ENCODE measurements around the gene CWC25.

The CWC25 gene

GRCh38 chr17:38824899-38825761 lies at the start of gene CWC25:
CWC25 (minus strand) TSS chr17:38825321; CDS start chr17:38825183, 138 bp downstream.
- peak; percentile 90 for DNase-seq (ENCODE audit: low spot score)
- no peak for TF ChIP-seq CTCF (IDR thresholded peaks at IDR 0.05; ENCODE audit: extremely low read depth, missing control alignments)

GRCh38 chr17:38873640-38874380 lies 48.7 kb upstream of the CWC25 start:
- DNase-seq (ENCODE audit: low spot score): no peak
- TF ChIP-seq CTCF (IDR thresholded peaks at IDR 0.05; ENCODE audit: extremely low read depth, missing control alignments): no peak

- TF ChIP-seq CTCF (IDR thresholded peaks at IDR 0.05; ENCODE audit: extremely low read depth, missing control alignments): no peak
- DNase-seq (ENCODE audit: low spot score): no peak
These were observed 47.7 kb upstream of the CWC25 start for GRCh38 chr17:38872671-38873385.

- no peak for DNase-seq (ENCODE audit: low spot score)
- TF ChIP-seq CTCF (IDR thresholded peaks at IDR 0.05; ENCODE audit: extremely low read depth, missing control alignments): no peak
These were observed 46.9 kb upstream of the CWC25 start for GRCh38 chr17:38872027-38872511.

- DNase-seq (ENCODE audit: low spot score): peak; percentile 74
- no peak for TF ChIP-seq CTCF (IDR thresholded peaks at IDR 0.05; ENCODE audit: extremely low read depth, missing control alignments)
These were observed 46.3 kb upstream of the CWC25 start for GRCh38 chr17:38871247-38872015.

- TF ChIP-seq CTCF (IDR thresholded peaks at IDR 0.05; ENCODE audit: extremely low read depth, missing control alignments): no peak
- peak; percentile 84 for DNase-seq (ENCODE audit: low spot score)
These were observed 45.4 kb upstream of the CWC25 start for GRCh38 chr17:38870259-38871165.

Data from GM20000 (cell line).